B cell (primary cell): ENCODE results near the gene GID4.

Source experiments
- EZH2 ChIP-seq: IDR thresholded peaks from 2 replicates; pipeline ENCODE4 v1.6.1; 2012; ENCODE audit warnings: borderline replicate concordance, low read depth, mild to moderate bottlenecking, moderate library complexity, low read length; ENCODE audit not compliant: insufficient read depth, poor library complexity, severe bottlenecking
- TF ChIP-seq, protein P1 (sequence below): fragments of 200-600 bp; IDR thresholded peaks from one replicate; pipeline ENCODE4 v1.8.0; 2022; ENCODE audit warnings: antibody characterized with exemption, mild to moderate bottlenecking

DNA sequence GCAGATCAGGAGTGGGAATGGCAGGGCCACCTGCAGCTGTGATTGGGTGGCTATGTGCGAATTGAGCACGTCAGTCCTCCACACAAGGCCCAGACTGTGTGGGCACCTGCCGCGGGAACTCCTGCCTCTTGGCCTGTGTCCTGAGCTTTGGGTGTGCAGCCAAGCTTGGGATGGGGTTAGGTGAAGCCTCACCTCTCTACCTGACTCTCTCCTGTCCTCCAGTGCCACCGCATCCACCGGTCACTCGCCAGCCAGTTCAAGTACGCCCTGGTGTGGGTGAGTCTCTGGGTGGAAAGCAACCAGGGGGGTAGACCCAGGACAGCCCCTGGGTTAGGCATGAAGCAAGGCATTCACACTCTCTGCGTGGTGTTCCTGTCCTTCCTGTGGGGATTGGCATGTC is 67.0 kb downstream of the GID4 start:
- TF ChIP-seq, protein P1, sequence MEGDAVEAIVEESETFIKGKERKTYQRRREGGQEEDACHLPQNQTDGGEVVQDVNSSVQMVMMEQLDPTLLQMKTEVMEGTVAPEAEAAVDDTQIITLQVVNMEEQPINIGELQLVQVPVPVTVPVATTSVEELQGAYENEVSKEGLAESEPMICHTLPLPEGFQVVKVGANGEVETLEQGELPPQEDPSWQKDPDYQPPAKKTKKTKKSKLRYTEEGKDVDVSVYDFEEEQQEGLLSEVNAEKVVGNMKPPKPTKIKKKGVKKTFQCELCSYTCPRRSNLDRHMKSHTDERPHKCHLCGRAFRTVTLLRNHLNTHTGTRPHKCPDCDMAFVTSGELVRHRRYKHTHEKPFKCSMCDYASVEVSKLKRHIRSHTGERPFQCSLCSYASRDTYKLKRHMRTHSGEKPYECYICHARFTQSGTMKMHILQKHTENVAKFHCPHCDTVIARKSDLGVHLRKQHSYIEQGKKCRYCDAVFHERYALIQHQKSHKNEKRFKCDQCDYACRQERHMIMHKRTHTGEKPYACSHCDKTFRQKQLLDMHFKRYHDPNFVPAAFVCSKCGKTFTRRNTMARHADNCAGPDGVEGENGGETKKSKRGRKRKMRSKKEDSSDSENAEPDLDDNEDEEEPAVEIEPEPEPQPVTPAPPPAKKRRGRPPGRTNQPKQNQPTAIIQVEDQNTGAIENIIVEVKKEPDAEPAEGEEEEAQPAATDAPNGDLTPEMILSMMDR = no peak
- TF ChIP-seq EZH2 = no peak
